Liver (tissue), 3 donors: ENCODE measurements around the gene MED12.

Experiments used
- EGR1 ChIP-seq, 2 donors: IDR thresholded peaks; 2 replicates each; pipeline ENCODE4 v1.6.1; 2016 to 2018; ENCODE audit warnings: antibody characterized with exemption in 2 of 2, low read depth in 2 of 2
- FOXA1 ChIP-seq: IDR thresholded peaks from 2 replicates; pipeline ENCODE4 v1.6.1; 2016; ENCODE audit warnings: antibody characterized with exemption
- GABPA ChIP-seq, 2 donors: IDR thresholded peaks in 1 of 2; conservative IDR thresholded peaks in 1 of 2; 2 replicates each; pipeline ENCODE4 v1.6.1; 2016; ENCODE audit warnings: antibody characterized with exemption in 2 of 2, mild to moderate bottlenecking in 1 of 2, moderate library complexity in 1 of 2
- JUND ChIP-seq, 2 donors: IDR thresholded peaks; 2 replicates each; pipeline ENCODE4 v1.6.1; 2016; ENCODE audit warnings: antibody characterized with exemption in 2 of 2
- RAD21 ChIP-seq, 2 donors: IDR thresholded peaks; 2 replicates each; pipeline ENCODE4 v1.6.1; 2016; ENCODE audit warnings: antibody characterized with exemption in 2 of 2, mild to moderate bottlenecking in 2 of 2
- RXRA ChIP-seq, 2 donors: IDR thresholded peaks; 2 replicates each; pipeline ENCODE4 v1.6.1; 2017 to 2018; ENCODE audit warnings: antibody characterized with exemption in 2 of 2, mild to moderate bottlenecking in 1 of 2
- SP1 ChIP-seq: IDR thresholded peaks from 2 replicates; pipeline ENCODE4 v1.6.1; 2018; ENCODE audit warnings: antibody characterized with exemption, mild to moderate bottlenecking
- TAF1 ChIP-seq: conservative IDR thresholded peaks from 2 replicates; pipeline ENCODE4 v1.6.1; 2016; ENCODE audit warnings: antibody characterized with exemption, mild to moderate bottlenecking
- YY1 ChIP-seq: IDR thresholded peaks from 2 replicates; pipeline ENCODE4 v1.6.1; 2016; ENCODE audit warnings: antibody characterized with exemption, mild to moderate bottlenecking
- TF ChIP-seq, protein P1 (sequence below): fragments of 150-350 bp; IDR thresholded peaks from 2 replicates; pipeline ENCODE4 v1.5.1; 2017; ENCODE audit warnings: improper control_type of control experiment, low read depth, low read length; ENCODE audit not compliant: missing input control
- TF ChIP-seq, protein P2 (sequence below): IDR thresholded peaks from 2 replicates; pipeline ENCODE4 v1.6.1; 2016; ENCODE audit warnings: antibody characterized with exemption
- TF ChIP-seq, protein P3 (sequence below): IDR thresholded peaks from 2 replicates; pipeline ENCODE4 v1.6.1; 2016; ENCODE audit warnings: antibody characterized with exemption
- TF ChIP-seq, protein P4 (sequence below): IDR thresholded peaks from 2 replicates; pipeline ENCODE4 v1.6.1; 2016; ENCODE audit warnings: antibody characterized with exemption, mild to moderate bottlenecking
- TF ChIP-seq, protein P5 (sequence below): IDR thresholded peaks from 2 replicates; pipeline ENCODE4 v1.6.1; 2016; ENCODE audit warnings: antibody characterized with exemption
- donor health status: healthy.
- donor health status: healthy.

DNA sequence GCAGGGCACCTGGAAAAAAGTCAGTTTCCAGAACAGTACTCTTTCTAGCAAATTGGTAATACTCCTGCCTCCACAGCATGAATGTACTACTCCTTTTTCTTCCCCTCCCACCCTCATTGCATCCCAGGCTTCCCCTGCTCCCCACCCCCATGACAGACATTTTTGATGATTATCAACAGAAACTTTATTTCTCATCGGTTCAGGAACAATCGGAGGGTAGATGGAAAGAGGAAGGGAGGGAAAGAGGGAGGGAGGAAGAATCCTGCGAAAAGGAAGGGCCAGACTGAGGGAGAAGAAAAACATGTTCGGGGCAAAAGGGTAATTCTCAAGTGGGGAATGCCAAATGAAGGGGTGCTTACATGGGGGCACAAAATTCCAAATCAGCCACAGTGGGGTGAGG, 11.2 kb upstream of the MED12 start:
- TF ChIP-seq, protein P1, sequence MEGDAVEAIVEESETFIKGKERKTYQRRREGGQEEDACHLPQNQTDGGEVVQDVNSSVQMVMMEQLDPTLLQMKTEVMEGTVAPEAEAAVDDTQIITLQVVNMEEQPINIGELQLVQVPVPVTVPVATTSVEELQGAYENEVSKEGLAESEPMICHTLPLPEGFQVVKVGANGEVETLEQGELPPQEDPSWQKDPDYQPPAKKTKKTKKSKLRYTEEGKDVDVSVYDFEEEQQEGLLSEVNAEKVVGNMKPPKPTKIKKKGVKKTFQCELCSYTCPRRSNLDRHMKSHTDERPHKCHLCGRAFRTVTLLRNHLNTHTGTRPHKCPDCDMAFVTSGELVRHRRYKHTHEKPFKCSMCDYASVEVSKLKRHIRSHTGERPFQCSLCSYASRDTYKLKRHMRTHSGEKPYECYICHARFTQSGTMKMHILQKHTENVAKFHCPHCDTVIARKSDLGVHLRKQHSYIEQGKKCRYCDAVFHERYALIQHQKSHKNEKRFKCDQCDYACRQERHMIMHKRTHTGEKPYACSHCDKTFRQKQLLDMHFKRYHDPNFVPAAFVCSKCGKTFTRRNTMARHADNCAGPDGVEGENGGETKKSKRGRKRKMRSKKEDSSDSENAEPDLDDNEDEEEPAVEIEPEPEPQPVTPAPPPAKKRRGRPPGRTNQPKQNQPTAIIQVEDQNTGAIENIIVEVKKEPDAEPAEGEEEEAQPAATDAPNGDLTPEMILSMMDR = no peak
- no peak for TF ChIP-seq TAF1
- TF ChIP-seq RAD21 (IDR thresholded peaks at IDR 0.05) = no peak
- TF ChIP-seq GABPA (IDR thresholded peaks at IDR 0.05 in 1 of 2, conservative IDR thresholded peaks at IDR 0.05 in 1 of 2) = no peak
- TF ChIP-seq, protein P2, sequence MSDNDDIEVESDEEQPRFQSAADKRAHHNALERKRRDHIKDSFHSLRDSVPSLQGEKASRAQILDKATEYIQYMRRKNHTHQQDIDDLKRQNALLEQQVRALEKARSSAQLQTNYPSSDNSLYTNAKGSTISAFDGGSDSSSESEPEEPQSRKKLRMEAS = no peak
- TF ChIP-seq, protein P3, sequence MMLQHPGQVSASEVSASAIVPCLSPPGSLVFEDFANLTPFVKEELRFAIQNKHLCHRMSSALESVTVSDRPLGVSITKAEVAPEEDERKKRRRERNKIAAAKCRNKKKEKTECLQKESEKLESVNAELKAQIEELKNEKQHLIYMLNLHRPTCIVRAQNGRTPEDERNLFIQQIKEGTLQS = no peak
- TF ChIP-seq, protein P4, sequence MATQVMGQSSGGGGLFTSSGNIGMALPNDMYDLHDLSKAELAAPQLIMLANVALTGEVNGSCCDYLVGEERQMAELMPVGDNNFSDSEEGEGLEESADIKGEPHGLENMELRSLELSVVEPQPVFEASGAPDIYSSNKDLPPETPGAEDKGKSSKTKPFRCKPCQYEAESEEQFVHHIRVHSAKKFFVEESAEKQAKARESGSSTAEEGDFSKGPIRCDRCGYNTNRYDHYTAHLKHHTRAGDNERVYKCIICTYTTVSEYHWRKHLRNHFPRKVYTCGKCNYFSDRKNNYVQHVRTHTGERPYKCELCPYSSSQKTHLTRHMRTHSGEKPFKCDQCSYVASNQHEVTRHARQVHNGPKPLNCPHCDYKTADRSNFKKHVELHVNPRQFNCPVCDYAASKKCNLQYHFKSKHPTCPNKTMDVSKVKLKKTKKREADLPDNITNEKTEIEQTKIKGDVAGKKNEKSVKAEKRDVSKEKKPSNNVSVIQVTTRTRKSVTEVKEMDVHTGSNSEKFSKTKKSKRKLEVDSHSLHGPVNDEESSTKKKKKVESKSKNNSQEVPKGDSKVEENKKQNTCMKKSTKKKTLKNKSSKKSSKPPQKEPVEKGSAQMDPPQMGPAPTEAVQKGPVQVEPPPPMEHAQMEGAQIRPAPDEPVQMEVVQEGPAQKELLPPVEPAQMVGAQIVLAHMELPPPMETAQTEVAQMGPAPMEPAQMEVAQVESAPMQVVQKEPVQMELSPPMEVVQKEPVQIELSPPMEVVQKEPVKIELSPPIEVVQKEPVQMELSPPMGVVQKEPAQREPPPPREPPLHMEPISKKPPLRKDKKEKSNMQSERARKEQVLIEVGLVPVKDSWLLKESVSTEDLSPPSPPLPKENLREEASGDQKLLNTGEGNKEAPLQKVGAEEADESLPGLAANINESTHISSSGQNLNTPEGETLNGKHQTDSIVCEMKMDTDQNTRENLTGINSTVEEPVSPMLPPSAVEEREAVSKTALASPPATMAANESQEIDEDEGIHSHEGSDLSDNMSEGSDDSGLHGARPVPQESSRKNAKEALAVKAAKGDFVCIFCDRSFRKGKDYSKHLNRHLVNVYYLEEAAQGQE = no peak
- no peak for TF ChIP-seq JUND (IDR thresholded peaks at IDR 0.05)
- no peak for TF ChIP-seq YY1
- TF ChIP-seq, protein P5, sequence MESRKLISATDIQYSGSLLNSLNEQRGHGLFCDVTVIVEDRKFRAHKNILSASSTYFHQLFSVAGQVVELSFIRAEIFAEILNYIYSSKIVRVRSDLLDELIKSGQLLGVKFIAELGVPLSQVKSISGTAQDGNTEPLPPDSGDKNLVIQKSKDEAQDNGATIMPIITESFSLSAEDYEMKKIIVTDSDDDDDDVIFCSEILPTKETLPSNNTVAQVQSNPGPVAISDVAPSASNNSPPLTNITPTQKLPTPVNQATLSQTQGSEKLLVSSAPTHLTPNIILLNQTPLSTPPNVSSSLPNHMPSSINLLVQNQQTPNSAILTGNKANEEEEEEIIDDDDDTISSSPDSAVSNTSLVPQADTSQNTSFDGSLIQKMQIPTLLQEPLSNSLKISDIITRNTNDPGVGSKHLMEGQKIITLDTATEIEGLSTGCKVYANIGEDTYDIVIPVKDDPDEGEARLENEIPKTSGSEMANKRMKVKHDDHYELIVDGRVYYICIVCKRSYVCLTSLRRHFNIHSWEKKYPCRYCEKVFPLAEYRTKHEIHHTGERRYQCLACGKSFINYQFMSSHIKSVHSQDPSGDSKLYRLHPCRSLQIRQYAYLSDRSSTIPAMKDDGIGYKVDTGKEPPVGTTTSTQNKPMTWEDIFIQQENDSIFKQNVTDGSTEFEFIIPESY = no peak
- no peak for TF ChIP-seq EGR1 (IDR thresholded peaks at IDR 0.05; ENCODE audit: low read depth in 2 of 2)
- TF ChIP-seq RXRA (IDR thresholded peaks at IDR 0.05) = no peak
- TF ChIP-seq SP1 = no peak
- no peak for TF ChIP-seq FOXA1
